ENCODE measurements around the gene PTPRR.

Gene PTPRR

GRCh38 chr12:70920251-70920851 lies at the start of gene PTPRR:
TSS of gene PTPRR (minus strand) at chr12:70920738. CDS start at chr12:70920390, 348 bp downstream.
- DNase-seq (ENCODE audit: low read depth) = no peak

- DNase-seq (ENCODE audit: low read depth) = no peak
Observed at GRCh38 chr12:70966996-70967790, 46.7 kb upstream of the PTPRR start.

- no peak for DNase-seq (ENCODE audit: low read depth)
Observed at GRCh38 chr12:70966046-70966445, 45.5 kb upstream of the PTPRR start.

GRCh38 chr12:70964867-70965510 lies 44.5 kb upstream of the PTPRR start:
- DNase-seq (ENCODE audit: low read depth) = no peak

- DNase-seq (ENCODE audit: low read depth) = no peak
Observed at GRCh38 chr12:70963081-70963660, 42.6 kb upstream of the PTPRR start.

GRCh38 chr12:70962226-70962794 lies 41.8 kb upstream of the PTPRR start:
- no peak for DNase-seq (ENCODE audit: low read depth)

GRCh38 chr12:70960484-70960883 lies 39.9 kb upstream of the PTPRR start:
- no peak for DNase-seq (ENCODE audit: low read depth)

GRCh38 chr12:70955415-70955814 lies 34.9 kb upstream of the PTPRR start:
- DNase-seq (ENCODE audit: low read depth) = no peak

- DNase-seq (ENCODE audit: low read depth) = no peak
Observed at GRCh38 chr12:70950451-70950850, 29.9 kb upstream of the PTPRR start.

- no peak for DNase-seq (ENCODE audit: low read depth)
Observed at GRCh38 chr12:70948976-70949336, 28.4 kb upstream of the PTPRR start.

- DNase-seq (ENCODE audit: low read depth) = no peak
Observed at GRCh38 chr12:70948236-70948975, 27.9 kb upstream of the PTPRR start.

- no peak for DNase-seq (ENCODE audit: low read depth)
Observed at GRCh38 chr12:70936203-70936813, 15.8 kb upstream of the PTPRR start.

GRCh38 chr12:70933133-70933532 lies 12.6 kb upstream of the PTPRR start:
- no peak for DNase-seq (ENCODE audit: low read depth)

- DNase-seq (ENCODE audit: low read depth) = no peak
Observed at GRCh38 chr12:70929029-70929428, 8.5 kb upstream of the PTPRR start.

GRCh38 chr12:70928071-70928470 lies 7.5 kb upstream of the PTPRR start:
- DNase-seq (ENCODE audit: low read depth) = no peak

- no peak for DNase-seq (ENCODE audit: low read depth)
Observed at GRCh38 chr12:70927356-70927755, 6.8 kb upstream of the PTPRR start.

- no peak for DNase-seq (ENCODE audit: low read depth)
Observed at GRCh38 chr12:70925539-70925938, 5.0 kb upstream of the PTPRR start.

- DNase-seq (ENCODE audit: low read depth) = no peak
Observed at GRCh38 chr12:70920891-70921290, 353 bp upstream of the PTPRR start.

GRCh38 chr12:70919597-70920035 lies 922 bp downstream of the PTPRR start:
- no peak for DNase-seq (ENCODE audit: low read depth)

GRCh38 chr12:70919176-70919575 lies 1.4 kb downstream of the PTPRR start:
- DNase-seq (ENCODE audit: low read depth) = no peak

- DNase-seq (ENCODE audit: low read depth) = no peak
Observed at GRCh38 chr12:70918321-70918720, 2.2 kb downstream of the PTPRR start.

All from T-helper 22 cell (primary cell).